ENCODE measurements around the gene SRRM3. TPM values are rescaled to one million over a fixed set of nuclear protein-coding genes. Genes with fewer than 3 reads are reported as not detected.

SRRM3 gene
- total and polyA plus RNA-seq, 3 donors from 2014 or later, result 7.8 to 8.4 (median 8.3) TPM

DNA sequence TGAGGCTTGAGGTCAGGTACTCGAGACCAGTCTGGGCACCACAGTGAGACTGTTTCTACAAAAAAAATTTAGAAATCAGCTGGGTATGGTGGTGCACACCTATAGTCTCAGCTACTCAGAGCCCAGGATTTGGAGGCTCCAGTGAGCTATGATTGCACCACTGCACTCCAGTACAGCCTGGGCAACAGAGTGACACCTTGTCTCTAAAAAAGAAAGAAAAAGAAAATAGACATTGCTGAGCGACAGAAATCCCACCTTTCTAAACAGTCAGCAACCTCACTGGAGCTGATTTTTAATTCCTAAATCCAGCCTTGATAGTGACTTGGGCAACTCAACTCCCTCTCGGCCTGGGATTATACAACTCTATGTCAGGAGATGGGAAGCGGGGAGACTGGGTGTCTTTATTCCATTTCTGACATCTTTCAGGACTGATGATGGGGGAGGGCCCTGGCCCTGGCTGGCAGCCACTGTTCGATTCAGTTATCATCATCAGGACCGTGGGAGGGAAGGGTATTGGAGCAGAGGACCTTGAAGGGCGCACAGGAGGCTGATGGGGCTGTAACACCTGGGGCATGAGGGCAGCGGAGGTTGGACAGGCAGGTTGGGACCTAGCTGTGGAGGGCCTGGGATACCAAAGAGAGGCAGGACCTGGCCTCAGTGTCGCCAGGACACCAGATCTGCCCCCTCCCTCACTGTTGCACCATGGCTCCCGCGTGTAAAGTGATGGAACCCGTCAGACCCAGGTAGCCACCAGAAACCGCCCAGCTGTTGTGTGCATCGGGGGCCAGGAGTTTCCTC lies 115.5 kb downstream of the SRRM3 start:
- Histone ChIP-seq H3K27ac (peak overlapping the region; percentile 84 to 96), H3K9me3 (no peaks in the 10 kb centered on the region), H3K36me3 (ENCODE audit: low read depth, missing control alignments) (no peaks in the 10 kb centered on the region), H3K27me3 (no peaks in the 10 kb centered on the region), H3K4me3 (peak overlapping the region; percentile 78), H3K4me1 (peaks cover 9% of the 10 kb centered on the region)
- DNase-seq, result peak; percentile 49
- 38 to 42% methylated on average over 14 of the region's 14 CpGs for WGBS, 2 donors
- no peak for TF ChIP-seq POLR2A (IDR thresholded peaks at IDR 0.05)
- TF ChIP-seq CTCF (IDR thresholded peaks at IDR 0.05), result no peak
- intact Hi-C loops (cut with DNase I; ENCODE audit: low total_unique reads), result no loop called here

- 1% methylated on average over 24 to 50 of the region's 50 CpGs for WGBS, 2 donors
- intact Hi-C loops (cut with DNase I; ENCODE audit: low total_unique reads), result no loop called here
- Histone ChIP-seq H3K36me3 (ENCODE audit: low read depth, missing control alignments) (no peaks in the 10 kb centered on the region), H3K27me3 (no peaks in the 10 kb centered on the region), H3K4me1 (peaks cover 14% of the 10 kb centered on the region), H3K4me3 (peak overlapping the region; percentile 78), H3K27ac (peak overlapping the region; percentile 84 to 96), H3K9me3 (no peaks in the 10 kb centered on the region)
- TF ChIP-seq CTCF (IDR thresholded peaks at IDR 0.05) (no peak), POLR2A (IDR thresholded peaks at IDR 0.05) (peak; percentile 24)
- peak; percentile 99 for DNase-seq
These were observed 116.2 kb downstream of the SRRM3 start for GRCh38 chr7:76317782-76318487.

- Histone ChIP-seq H3K36me3 (ENCODE audit: low read depth, missing control alignments) (no peaks in the 10 kb centered on the region), H3K4me3 (peak overlapping the region; percentile 78), H3K4me1 (peaks cover 16% of the 10 kb centered on the region), H3K27me3 (no peaks in the 10 kb centered on the region), H3K27ac (peak overlapping the region; percentile 84 to 96), H3K9me3 (no peaks in the 10 kb centered on the region)
- intact Hi-C loops (cut with DNase I; ENCODE audit: low total_unique reads), result no loop called here
- peak in 2 of 3 experiments; percentile 35 to 45 for TF ChIP-seq CTCF (IDR thresholded peaks at IDR 0.05)
- TF ChIP-seq POLR2A (IDR thresholded peaks at IDR 0.05), result peak; percentile 12
- 2 to 4% methylated on average over 15 to 25 of the region's 25 CpGs for WGBS, 2 donors
- peak; percentile 88 for DNase-seq
These were observed 117.0 kb downstream of the SRRM3 start for GRCh38 chr7:76318488-76319353.

DNA sequence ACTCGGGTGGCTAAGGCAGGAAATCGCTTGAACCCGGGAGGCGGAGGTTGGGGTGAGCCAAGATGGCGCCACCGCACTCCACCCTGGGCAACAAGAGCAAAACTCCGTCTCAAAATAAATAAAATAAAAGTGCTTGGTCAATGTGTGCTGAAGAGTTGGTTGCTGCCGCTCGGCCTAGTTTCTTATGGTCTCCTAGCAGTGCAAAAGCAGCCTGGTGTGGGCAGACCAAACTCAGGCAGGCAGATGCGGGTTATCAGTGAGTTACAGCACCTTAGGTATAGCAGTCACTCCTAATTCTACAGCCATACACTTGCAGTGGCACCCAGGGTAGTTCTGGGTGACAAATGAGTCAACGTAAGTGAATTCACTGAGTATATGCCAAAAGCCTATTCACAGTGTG lies 123.4 kb downstream of the SRRM3 start:
- no peak for TF ChIP-seq POLR2A (IDR thresholded peaks at IDR 0.05)
- Histone ChIP-seq H3K36me3 (ENCODE audit: low read depth, missing control alignments) (no peaks in the 10 kb centered on the region), H3K27ac (no peak overlapping the region), H3K4me1 (peaks cover 7% of the 10 kb centered on the region), H3K27me3 (no peaks in the 10 kb centered on the region), H3K4me3 (no peak overlapping the region), H3K9me3 (no peaks in the 10 kb centered on the region)
- no peak for DNase-seq
- WGBS, 2 donors, result 97% methylated on average over 11 of the region's 11 CpGs
- intact Hi-C loops (cut with DNase I; ENCODE audit: low total_unique reads), result no loop called here

GRCh38 chr7:76325811-76326210 lies 124.1 kb downstream of the SRRM3 start:
- peaks cover 14% of the 10 kb centered on the region for H3K4me1 ChIP-seq
- no peak overlapping the region for H3K27ac ChIP-seq
- H3K36me3 ChIP-seq (ENCODE audit: low read depth, missing control alignments), result no peaks in the 10 kb centered on the region
- WGBS, 2 donors, result 89 to 93% methylated on average over 5 of the region's 5 CpGs
- H3K4me3 ChIP-seq, result no peak overlapping the region
- H3K27me3 ChIP-seq, result no peaks in the 10 kb centered on the region
- no peaks in the 10 kb centered on the region for H3K9me3 ChIP-seq
- intact Hi-C loops (cut with DNase I; ENCODE audit: low total_unique reads), result no loop called here
- DNase-seq, result no peak
- no peak for TF ChIP-seq POLR2A (IDR thresholded peaks at IDR 0.05)
- no peak for TF ChIP-seq CTCF (IDR thresholded peaks at IDR 0.05)
